GM18499 (cell line): ENCODE results near the gene RBFOX2.
"Not testable (repeated sequence)": the region's sequence is repeated elsewhere in the genome, so short reads cannot be mapped to it uniquely, and the experiment has no call there.

Experiments
- ATAC-seq: cut with Tn5 transposase; IDR thresholded peaks from one replicate; pipeline ENCODE4 v1.9.1; 2021; ENCODE audit warnings: moderate number of reproducible peaks; ENCODE audit not compliant: insufficient read depth, unreplicated experiment

The RBFOX2 gene

DNA sequence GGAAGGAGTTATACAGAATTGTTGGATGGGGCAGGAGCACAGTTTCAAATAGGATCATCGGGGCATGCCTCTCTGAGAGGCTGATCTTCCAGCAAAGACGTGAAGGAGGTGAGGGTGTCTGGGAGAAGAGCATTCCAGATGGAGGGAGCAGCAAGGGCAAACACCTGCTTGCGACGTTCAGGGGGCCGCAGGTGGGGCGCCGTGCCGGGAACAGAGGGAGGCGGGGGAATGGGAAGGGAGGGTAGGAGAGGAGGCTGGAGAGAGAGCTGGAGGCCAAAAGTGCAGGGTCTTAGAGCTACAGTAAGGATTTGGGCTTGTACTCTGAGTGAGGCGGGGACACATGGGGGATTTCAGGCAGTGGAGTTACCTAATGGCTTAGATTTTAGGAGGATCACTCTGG is 297.3 kb downstream of the RBFOX2 start:
- ATAC-seq: no peak

- no peak for ATAC-seq
Observed at GRCh38 chr22:35729309-35729698, 299.3 kb downstream of the RBFOX2 start.

DNA sequence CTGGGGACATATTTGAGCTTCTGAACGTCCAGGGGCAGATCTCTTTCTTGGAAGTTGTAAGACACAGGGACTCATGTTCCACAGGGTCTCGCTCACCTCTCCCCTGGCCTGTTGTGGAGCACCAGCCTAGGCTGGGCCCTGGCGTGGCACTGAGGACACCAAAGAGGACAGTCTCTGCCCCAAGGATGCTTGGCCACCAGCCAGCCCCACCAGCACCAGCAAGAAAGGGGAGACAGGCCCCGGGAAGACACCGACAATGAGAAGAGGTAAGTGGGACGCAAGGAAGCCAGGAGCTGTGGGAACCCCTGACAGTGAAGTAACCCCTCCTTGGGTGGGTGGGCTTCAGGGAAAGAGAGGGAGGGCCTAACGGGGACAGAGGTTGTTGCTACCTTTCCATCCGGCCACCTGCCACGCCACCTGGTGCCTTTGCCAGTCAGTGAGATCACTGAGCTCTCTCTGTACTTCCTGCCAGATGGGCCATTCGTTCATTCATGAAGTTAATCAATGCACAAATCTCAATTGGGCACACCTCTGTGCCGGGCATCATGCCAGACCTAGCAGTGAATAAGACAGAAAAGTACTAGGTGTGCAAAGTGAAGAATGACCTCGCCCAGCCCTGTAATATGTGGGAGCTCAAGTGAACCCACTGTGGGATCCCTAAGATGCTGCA is 299.9 kb downstream of the RBFOX2 start:
- no peak for ATAC-seq

- ATAC-seq: no peak
Observed at GRCh38 chr22:35727436-35727835, 301.2 kb downstream of the RBFOX2 start.

DNA sequence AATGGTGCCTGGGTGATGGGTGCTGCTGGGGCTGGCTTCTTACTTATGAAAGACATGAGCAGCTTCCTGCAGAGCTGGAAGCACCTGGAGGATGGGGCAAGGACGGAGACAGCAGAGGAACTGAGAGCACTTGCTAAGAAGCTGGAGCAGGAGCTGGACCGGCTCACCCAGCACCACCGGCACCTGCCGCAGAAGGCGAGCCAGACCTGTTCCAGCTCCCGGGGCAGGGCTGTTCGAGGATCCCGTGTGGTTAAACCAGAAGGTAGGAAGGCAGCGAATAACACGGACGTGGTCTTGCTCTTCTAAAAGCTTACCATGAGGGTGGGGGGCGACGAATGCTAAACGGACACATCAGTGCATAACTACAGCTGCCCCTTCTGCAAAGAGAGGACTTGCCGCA is 301.7 kb downstream of the RBFOX2 start:
- ATAC-seq: no peak

DNA sequence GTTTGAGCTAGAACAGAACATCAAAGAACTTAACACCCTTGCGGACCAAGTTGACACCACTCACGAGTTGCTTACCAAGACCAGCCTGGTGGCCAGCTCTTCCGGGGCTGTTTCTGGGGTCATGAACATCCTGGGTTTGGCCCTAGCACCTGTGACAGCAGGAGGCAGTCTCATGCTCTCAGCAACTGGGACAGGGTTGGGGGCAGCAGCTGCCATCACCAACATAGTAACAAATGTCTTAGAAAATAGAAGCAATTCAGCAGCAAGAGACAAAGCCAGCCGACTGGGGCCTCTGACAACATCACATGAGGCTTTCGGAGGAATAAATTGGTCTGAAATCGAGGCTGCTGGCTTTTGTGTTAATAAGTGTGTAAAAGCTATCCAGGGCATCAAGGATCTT is 302.2 kb downstream of the RBFOX2 start:
- ATAC-seq: no peak

GRCh38 chr22:35725521-35725920 is 303.1 kb downstream of the RBFOX2 start:
- ATAC-seq: no peak

GRCh38 chr22:35721960-35722359 is 306.7 kb downstream of the RBFOX2 start:
- ATAC-seq: no peak

- no peak for ATAC-seq
Observed at GRCh38 chr22:35719212-35719875, 309.3 kb downstream of the RBFOX2 start.

GRCh38 chr22:35717572-35717971 is 311.1 kb downstream of the RBFOX2 start, which contains the start of gene APOL5:
Gene APOL5 (plus strand): TSS chr22:35717872. CDS start chr22:35717872, 0 bp downstream.
- no peak for ATAC-seq

- ATAC-seq: no peak
Observed at GRCh38 chr22:35712672-35713071, 316.0 kb downstream of the RBFOX2 start.

GRCh38 chr22:35711336-35711735 is 317.3 kb downstream of the RBFOX2 start:
- no peak for ATAC-seq

DNA sequence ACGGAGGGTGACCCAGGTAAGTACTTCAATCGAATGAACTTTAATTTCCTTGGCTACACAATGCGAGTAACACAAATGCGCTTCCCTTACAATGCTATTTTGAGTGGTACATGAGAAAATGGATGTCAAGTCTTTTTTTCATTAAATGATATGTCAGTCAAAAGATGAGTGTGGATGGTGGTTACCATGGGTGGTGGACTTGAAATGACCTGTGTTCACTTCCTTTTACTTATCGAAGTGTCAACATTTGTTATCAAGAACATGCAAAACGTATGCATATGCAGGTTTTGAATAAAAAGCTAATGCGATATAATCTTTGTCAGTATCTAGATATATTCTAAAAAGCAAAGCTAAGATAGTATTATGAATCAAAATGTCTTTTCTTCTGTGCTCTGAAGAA is 319.7 kb downstream of the RBFOX2 start:
- ATAC-seq: no peak

- no peak for ATAC-seq
Observed at GRCh38 chr22:35708453-35708852, 320.2 kb downstream of the RBFOX2 start.

DNA sequence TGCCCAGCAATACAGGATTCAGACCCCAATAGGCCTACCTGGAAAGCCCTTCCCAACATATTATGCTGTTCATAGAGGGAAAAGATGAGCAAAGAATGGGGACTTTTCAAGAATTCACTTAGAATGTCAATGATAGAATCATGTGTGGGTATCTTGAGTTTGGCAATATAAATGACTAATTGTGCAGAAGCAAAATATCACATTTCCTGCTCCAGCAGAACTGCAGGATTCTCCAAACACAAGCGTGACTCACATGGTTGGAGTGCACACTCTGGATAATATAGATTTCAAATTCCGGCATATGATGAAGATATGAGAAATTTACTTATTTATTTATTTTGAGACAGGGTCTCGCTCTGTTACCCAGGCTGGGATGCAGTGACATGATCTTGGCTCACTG is 323.5 kb downstream of the RBFOX2 start:
- no peak for ATAC-seq

- ATAC-seq: no peak
Observed at GRCh38 chr22:35703861-35704584, 324.6 kb downstream of the RBFOX2 start.

- not testable (repeated sequence) for ATAC-seq
Observed at GRCh38 chr22:35699852-35700251, 328.8 kb downstream of the RBFOX2 start.

- no peak for ATAC-seq
Observed at GRCh38 chr22:35697142-35697541, 331.5 kb downstream of the RBFOX2 start.

GRCh38 chr22:35695202-35695601 is 333.4 kb downstream of the RBFOX2 start:
- no peak for ATAC-seq

DNA sequence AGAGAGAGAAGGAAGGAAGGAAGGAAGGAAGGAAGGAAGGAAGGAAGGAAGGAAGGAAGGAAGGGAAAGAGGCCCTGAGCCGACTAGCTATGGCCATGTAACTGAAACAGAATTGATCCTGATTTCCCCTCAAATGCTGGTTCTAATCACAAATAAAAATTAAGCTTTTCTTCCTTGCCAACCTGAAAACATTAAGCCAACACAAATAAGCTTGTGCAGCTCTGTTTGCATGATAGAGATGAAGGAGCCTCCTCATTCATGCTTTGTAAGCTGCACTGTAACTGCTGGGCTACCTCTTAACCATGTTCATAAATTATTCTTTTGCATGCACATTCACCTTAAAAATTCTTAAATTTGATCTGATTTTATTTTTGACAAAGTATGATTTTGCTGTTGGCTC is 338.6 kb downstream of the RBFOX2 start:
- no peak for ATAC-seq

- no peak for ATAC-seq
Observed at GRCh38 chr22:35688913-35689675, 339.5 kb downstream of the RBFOX2 start.
